HG02610 (cell line): Measurements from ENCODE around the gene TFG.

Source experiments
- ATAC-seq: cut with Tn5 transposase; IDR thresholded peaks from one replicate; pipeline ENCODE4 v1.9.1; 2021; ENCODE audit warnings: mild to moderate bottlenecking, moderate library complexity; ENCODE audit not compliant: unreplicated experiment

Gene TFG

GRCh38 chr3:100753846-100754245 lies 44.6 kb downstream of the TFG start:
- no peak for ATAC-seq

DNA sequence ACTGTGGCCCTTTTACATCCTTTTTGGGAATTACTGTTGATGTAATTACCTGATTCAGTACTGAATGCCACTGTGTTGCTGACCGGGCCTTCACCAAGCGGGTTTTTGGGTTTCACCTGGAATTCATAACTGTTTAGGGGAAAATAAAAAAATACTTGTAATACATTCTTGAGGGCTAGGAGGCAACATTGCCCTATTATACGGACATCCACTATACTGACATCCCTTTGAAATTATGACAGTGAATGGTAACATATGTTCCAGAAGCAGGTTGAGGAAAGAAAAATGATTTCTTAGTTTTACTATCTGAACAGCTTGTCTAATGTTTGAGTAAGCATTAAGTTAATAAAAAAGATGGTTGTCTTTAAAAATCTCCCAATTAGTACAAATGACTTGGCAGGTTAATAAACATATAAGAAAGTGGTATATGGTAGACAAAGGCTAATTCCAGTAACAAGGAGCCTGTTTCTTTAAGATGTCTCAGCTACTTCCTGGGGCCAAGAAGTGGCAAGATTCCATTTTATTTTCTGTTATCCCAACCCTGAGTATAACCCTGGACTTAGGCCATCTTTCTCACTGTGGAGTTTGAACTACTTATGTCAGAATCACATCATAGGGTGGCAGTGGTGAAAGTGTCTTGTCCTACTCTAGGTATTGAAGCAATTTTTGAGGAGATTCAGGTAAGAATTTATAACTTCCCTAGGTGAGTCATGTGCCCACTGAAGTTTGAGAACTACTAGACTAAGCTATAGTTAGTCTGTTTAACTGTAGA lies 45.5 kb downstream of the TFG start:
- no peak for ATAC-seq

DNA sequence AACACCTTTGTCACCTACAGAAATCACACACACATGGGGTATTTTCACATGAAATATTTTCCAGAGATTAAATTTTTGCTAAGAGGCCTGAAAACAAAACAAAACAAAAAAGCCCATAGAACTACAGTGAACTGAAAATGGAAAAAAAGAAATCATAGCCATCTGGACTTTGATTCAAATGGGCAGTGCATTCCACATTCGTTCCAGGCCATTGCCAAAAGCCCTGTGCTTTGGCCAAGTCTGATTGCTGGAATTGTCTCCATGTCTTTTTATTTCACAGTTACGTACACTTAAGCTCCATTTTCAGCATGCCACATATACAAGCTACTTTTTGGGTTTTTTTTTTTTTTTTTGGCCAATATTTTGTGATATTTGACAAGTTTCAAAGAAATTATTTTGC lies 47.1 kb downstream of the TFG start:
- no peak for ATAC-seq

GRCh38 chr3:100759159-100759558 lies 49.9 kb downstream of the TFG start:
- ATAC-seq, result no peak

- no peak for ATAC-seq
Observed at GRCh38 chr3:100759950-100760349, 50.7 kb downstream of the TFG start.

DNA sequence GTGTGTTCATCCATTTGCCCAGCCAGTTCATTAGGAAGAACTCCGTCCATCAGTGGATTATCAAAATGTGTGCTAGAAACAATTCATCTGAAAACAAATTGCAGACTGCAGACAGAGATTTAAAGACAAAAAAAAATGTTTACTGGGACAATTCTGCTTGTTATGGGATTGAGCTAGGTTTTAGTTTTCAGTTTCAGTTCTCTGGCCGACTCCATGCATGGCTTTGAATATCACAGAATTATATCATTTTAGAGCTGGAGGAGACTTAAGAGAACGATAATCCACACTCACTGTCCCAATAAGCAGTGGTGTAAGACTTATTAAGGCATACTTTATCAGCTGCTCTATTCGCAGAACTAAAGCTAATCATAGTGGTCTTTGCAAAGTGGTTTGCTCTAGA lies 51.1 kb downstream of the TFG start:
- ATAC-seq, result no peak

DNA sequence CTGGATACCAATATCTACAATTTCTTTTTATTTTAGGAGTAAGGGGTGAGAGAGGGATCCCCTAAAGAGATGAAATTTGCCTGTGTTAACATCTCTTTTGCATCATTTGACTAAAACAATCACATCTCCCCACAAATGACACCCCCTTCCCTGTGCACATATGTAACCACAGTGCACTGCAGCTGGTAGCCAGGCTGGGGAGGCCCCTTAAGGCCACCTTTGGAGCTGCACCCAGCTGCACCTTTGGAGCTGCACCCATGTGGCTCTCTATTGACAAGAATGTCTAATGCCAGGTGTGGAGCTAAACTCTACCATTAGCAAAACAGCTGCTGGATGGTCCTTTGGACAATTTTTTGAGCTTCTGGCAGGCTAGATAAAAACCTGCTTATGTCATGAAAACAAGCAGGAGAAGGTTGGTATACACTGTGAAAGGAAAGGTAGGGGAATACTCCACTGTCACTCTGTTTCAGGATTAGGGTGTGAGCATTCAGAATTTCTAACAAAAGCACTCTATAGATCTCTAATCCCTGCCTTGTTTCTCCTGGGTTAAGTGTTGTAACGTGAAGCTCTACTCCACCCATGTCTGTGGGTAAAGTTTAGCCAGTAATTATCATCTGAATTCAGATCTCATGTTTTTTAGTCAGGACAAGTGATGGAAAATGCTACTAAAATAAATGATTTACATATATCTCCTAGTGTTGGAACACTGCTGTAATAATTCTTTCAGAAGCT lies 52.1 kb downstream of the TFG start:
- ATAC-seq, result peak; percentile 80

GRCh38 chr3:100761951-100762350 lies 52.7 kb downstream of the TFG start:
- no peak for ATAC-seq

DNA sequence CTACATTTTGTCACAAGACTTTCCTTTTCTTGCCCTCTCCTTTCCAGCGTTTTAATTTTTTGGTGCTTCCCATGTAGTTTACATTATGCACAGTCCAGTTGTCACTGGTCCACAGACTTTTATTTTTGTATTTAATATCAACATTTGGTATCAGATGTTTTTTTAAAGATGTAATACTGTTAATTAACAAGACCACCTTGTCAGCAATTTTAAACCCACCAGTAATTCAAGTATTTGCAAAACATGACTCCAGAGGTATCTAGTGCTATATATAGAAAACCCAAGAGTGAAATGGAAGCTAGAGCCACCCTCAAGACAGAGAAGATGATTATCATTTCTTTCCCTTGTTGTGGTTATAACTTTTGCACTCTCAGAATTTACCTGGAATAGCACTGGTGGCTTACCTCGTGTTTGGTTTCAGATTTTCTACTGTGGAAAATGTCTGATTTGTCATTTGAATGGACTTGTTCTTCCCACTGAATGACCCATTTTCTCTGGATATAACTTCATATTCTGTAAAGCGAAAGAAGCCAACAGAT lies 56.2 kb downstream of the TFG start:
- no peak for ATAC-seq

- ATAC-seq, result no peak
Observed at GRCh38 chr3:100766069-100766468, 56.8 kb downstream of the TFG start.

- ATAC-seq, result no peak
Observed at GRCh38 chr3:100769693-100770092, 60.4 kb downstream of the TFG start.

GRCh38 chr3:100775226-100775625 lies 65.9 kb downstream of the TFG start:
- no peak for ATAC-seq

GRCh38 chr3:100775669-100776068 lies 66.4 kb downstream of the TFG start:
- no peak for ATAC-seq

DNA sequence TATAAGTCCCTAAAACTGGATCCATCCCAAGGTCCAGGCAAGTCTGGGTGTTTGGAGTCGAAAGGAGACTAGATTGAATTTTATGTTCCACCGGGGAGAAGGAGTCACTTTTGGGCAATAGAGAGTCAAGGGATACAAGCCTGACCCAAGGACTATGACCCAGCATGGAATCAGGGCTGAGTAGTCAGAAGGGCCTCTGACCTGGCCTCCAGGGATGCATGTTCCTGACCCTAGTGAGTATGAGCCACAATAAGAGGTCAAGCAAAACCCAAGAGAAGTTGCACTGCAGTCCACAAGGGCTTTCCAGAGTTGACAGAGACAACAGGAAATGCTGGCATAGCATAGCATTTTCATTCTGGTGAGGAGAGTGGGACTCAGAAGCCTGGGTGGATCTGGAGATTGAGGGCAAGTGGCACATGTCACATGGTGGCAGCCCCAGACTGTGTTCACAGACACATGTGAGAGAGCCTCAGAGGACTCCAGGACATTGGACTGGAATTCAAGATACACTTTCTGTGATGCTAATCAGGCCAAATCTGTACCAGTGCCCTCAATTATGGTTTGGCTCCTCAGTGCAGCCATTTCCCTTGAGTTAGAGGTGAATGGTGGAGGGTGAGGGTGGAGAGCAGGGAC lies 66.9 kb downstream of the TFG start:
- ATAC-seq, result no peak

- ATAC-seq, result no peak
Observed at GRCh38 chr3:100776746-100777145, 67.5 kb downstream of the TFG start.

GRCh38 chr3:100777271-100777670 lies 68.0 kb downstream of the TFG start:
- ATAC-seq, result no peak

- no peak for ATAC-seq
Observed at GRCh38 chr3:100779480-100779879, 70.2 kb downstream of the TFG start.

- ATAC-seq, result no peak
Observed at GRCh38 chr3:100780071-100780622, 70.9 kb downstream of the TFG start.

- no peak for ATAC-seq
Observed at GRCh38 chr3:100781301-100781700, 72.0 kb downstream of the TFG start.

GRCh38 chr3:100782348-100782747 lies 73.1 kb downstream of the TFG start:
- no peak for ATAC-seq

DNA sequence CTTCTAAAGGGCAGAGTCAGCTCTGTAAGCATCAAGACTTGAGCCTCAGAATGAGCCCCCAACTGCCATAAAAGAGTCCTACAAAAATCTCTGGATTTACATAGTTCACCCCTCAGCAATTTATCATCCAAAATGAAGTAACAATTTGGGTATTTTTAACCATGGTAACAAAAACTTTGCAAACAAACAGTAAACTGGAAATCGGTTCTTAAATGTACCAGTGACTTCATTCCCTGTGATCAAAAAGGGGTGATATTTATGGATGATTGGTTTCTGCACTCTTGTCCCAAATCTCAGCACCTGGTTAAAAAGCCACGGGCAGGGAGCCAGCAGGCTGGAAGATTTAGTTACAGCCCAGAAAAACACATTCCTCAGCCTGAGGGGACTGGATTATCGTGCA lies 73.6 kb downstream of the TFG start:
- no peak for ATAC-seq
